GM06990 (cell line): ENCODE results near the gene ERBB4.

Experiments used
- DNase-seq: peaks from one replicate; pipeline ENCODE4 v3.0.0-alpha.2; 2011; ENCODE audit not compliant: insufficient read length; ENCODE audit errors: extremely low read depth
- H3K27me3 ChIP-seq: replicated peaks from 2 replicates; pipeline ENCODE4 v1.6.0; 2011; ENCODE audit warnings: low read length; ENCODE audit not compliant: control insufficient read depth, insufficient read depth
- H3K36me3 ChIP-seq: 2 replicates; pipeline ENCODE4 v1.5.1; 2011; ENCODE audit warnings: low read length; ENCODE audit not compliant: control insufficient read depth, insufficient read depth
- H3K4me3 ChIP-seq: replicated peaks from 2 replicates; pipeline ENCODE4 v1.5.1; 2011; ENCODE audit warnings: low read depth, mild to moderate bottlenecking, control low read depth, low read length
- CTCF ChIP-seq: IDR thresholded peaks from 2 replicates; pipeline ENCODE4 v1.5.1; 2011; ENCODE audit warnings: low read length, control low read depth, mild to moderate bottlenecking, inconsistent platforms; ENCODE audit not compliant: insufficient read depth, poor library complexity, severe bottlenecking

Gene ERBB4

GRCh38 chr2:211762479-211762878 is 776.1 kb downstream of the ERBB4 start:
- H3K4me3 ChIP-seq, result no peak overlapping the region
- no peak for DNase-seq
- no peak for TF ChIP-seq CTCF
- H3K27me3 ChIP-seq, result no peaks in the 10 kb centered on the region
- H3K36me3 ChIP-seq, result no peaks in the 10 kb centered on the region

GRCh38 chr2:211760103-211760502 is 778.5 kb downstream of the ERBB4 start:
- H3K4me3 ChIP-seq, result no peak overlapping the region
- no peak for TF ChIP-seq CTCF
- DNase-seq, result no peak
- no peaks in the 10 kb centered on the region for H3K27me3 ChIP-seq
- no peaks in the 10 kb centered on the region for H3K36me3 ChIP-seq

- H3K4me3 ChIP-seq, result no peak overlapping the region
- H3K27me3 ChIP-seq, result no peaks in the 10 kb centered on the region
- DNase-seq, result no peak
- no peak for TF ChIP-seq CTCF
- no peaks in the 10 kb centered on the region for H3K36me3 ChIP-seq
Observed at GRCh38 chr2:211756266-211756665, 782.3 kb downstream of the ERBB4 start.

- TF ChIP-seq CTCF, result no peak
- H3K27me3 ChIP-seq, result no peaks in the 10 kb centered on the region
- no peak for DNase-seq
- H3K36me3 ChIP-seq, result no peaks in the 10 kb centered on the region
- no peak overlapping the region for H3K4me3 ChIP-seq
Observed at GRCh38 chr2:211755187-211755586, 783.4 kb downstream of the ERBB4 start.

GRCh38 chr2:211751848-211752247 is 786.8 kb downstream of the ERBB4 start:
- no peak for TF ChIP-seq CTCF
- H3K4me3 ChIP-seq, result no peak overlapping the region

GRCh38 chr2:211748339-211748738 is 790.3 kb downstream of the ERBB4 start:
- no peak overlapping the region for H3K4me3 ChIP-seq
- H3K27me3 ChIP-seq, result no peaks in the 10 kb centered on the region
- H3K36me3 ChIP-seq, result no peaks in the 10 kb centered on the region
- TF ChIP-seq CTCF, result no peak
- no peak for DNase-seq

More at GRCh38 chr2:211751848-211752247, 786.8 kb downstream of the ERBB4 start:
- Histone ChIP-seq H3K36me3 (no peaks in the 10 kb centered on the region), H3K27me3 (no peaks in the 10 kb centered on the region)
- DNase-seq, result no peak
